HEK293 (cell line): ENCODE measurements around the gene SCGB1C1.

Source experiments
- BCL11B ChIP-seq: fragments of 450-650 bp; formaldehyde crosslinking; IDR thresholded peaks from 2 replicates; pipeline ENCODE4 v1.5.1; 2016; ENCODE audit warnings: low read depth, missing biosample characterization, missing genetic modification characterization
- CTCF ChIP-seq: fragments of 450-650 bp; formaldehyde crosslinking; IDR thresholded peaks from 2 replicates; pipeline ENCODE4 v1.5.1; 2016; ENCODE audit warnings: missing biosample characterization, missing genetic modification characterization
- HOXA7 ChIP-seq: sonication (generic); formaldehyde crosslinking; IDR thresholded peaks from 2 replicates; pipeline ENCODE4 v1.8.1; 2022; ENCODE audit warnings: missing genetic modification reagents, borderline replicate concordance
- MEIS1 ChIP-seq: sonication (generic); formaldehyde crosslinking; IDR thresholded peaks from 2 replicates; pipeline ENCODE4 v1.8.1; 2022; ENCODE audit warnings: missing genetic modification reagents, mild to moderate bottlenecking, borderline replicate concordance
- ZEB2 ChIP-seq: fragments of 450-650 bp; formaldehyde crosslinking; IDR thresholded peaks from 2 replicates; pipeline ENCODE4 v1.5.1; 2016; ENCODE audit warnings: missing biosample characterization, missing genetic modification characterization
- ZFP3 ChIP-seq: fragments of 450-650 bp; formaldehyde crosslinking; IDR thresholded peaks from 2 replicates; pipeline ENCODE4 v1.5.1; 2016; ENCODE audit warnings: low read depth, missing biosample characterization, missing genetic modification characterization
- ZNF121 ChIP-seq: fragments of 450-650 bp; formaldehyde crosslinking; IDR thresholded peaks from 2 replicates; pipeline ENCODE4 v1.5.1; 2016; ENCODE audit warnings: missing biosample characterization, missing genetic modification characterization
- ZNF362 ChIP-seq: fragments of 450-650 bp; formaldehyde crosslinking; IDR thresholded peaks from 2 replicates; pipeline ENCODE4 v1.5.1; 2016; ENCODE audit warnings: missing biosample characterization, missing genetic modification characterization
- ZNF670 ChIP-seq: fragments of 450-650 bp; formaldehyde crosslinking; IDR thresholded peaks from 2 replicates; pipeline ENCODE4 v1.5.1; 2016; ENCODE audit warnings: missing biosample characterization, missing genetic modification characterization, low read depth
- ZSCAN18 ChIP-seq: fragments of 450-650 bp; formaldehyde crosslinking; IDR thresholded peaks from 2 replicates; pipeline ENCODE4 v1.5.1; 2016; ENCODE audit warnings: missing biosample characterization, missing genetic modification characterization

GRCh38 chr11:221998-222789, 29.3 kb downstream of the SCGB1C1 start:
- no peak for TF ChIP-seq ZEB2 (tag by site-specific recombination)
- TF ChIP-seq CTCF (tag by site-specific recombination), result no peak
- no peak for TF ChIP-seq ZNF121 (tag by site-specific recombination)
- TF ChIP-seq MEIS1 (CRISPR knock-in tag), result no peak
- TF ChIP-seq ZNF362 (tag by site-specific recombination), result no peak
- no peak for TF ChIP-seq ZSCAN18 (tag by site-specific recombination)
- no peak for TF ChIP-seq BCL11B
- no peak for TF ChIP-seq ZFP3 (tag by site-specific recombination)
- no peak for TF ChIP-seq ZNF670
- no peak for TF ChIP-seq HOXA7 (CRISPR knock-in tag)
